HFFc6 (cell line): Measurements from ENCODE around the gene USP17L17. TPM values are rescaled to one million over a fixed set of nuclear protein-coding genes. Genes with fewer than 3 reads are reported as not detected.
A peak's percentile ranks its signal among the peaks of the same experiment; 100 is the strongest.
"Not testable (repeated sequence)": the region's sequence is repeated elsewhere in the genome, so short reads cannot be mapped to it uniquely, and the experiment has no call there.

Experiments used
- DNase-seq: peaks from one replicate; pipeline ENCODE4 v3.0.0-alpha.2; 2018
- H3K27ac Mint-ChIP-seq: 2 replicates; pipeline ENCODE4 v1.8.0; 2020; ENCODE audit warnings: mild to moderate bottlenecking, mixed read lengths
- H3K27me3 Mint-ChIP-seq: 2 replicates; pipeline ENCODE4 v1.8.0; 2021; ENCODE audit warnings: mild to moderate bottlenecking, moderate library complexity, mixed read lengths; ENCODE audit not compliant: insufficient read depth
- H3K36me3 Mint-ChIP-seq: 2 replicates; pipeline ENCODE4 v1.8.0; 2021; ENCODE audit warnings: low read depth, mixed read lengths
- H3K4me1 Mint-ChIP-seq: 2 replicates; pipeline ENCODE4 v1.8.0; 2020; ENCODE audit warnings: low read depth, mixed read lengths
- H3K4me3 Mint-ChIP-seq: 2 replicates; pipeline ENCODE4 v1.8.0; 2020; ENCODE audit warnings: mild to moderate bottlenecking, moderate library complexity, mixed read lengths
- H3K9me3 Mint-ChIP-seq: 2 replicates; pipeline ENCODE4 v1.8.0; 2020; ENCODE audit warnings: mild to moderate bottlenecking, mixed read lengths
- long read RNA-seq: library from polyadenylated mRNA; unstranded; transcript quantifications from one replicate; pipeline ENCODE4 v2.0.0, GENCODE V29; 2019
- total RNA-seq, 6 experiments: library from RNA; stranded (reverse); fragmentation: NEBNext Ultra II Directional; extraction: Animal tissue kit (Norgen Biotek cat#: 25700); gene quantifications; 2 replicates in 1 of 6; 3 replicates in 5 of 6; pipeline ENCODE4 v1.2.3, GENCODE V29; 2021

Gene USP17L17, protein sequence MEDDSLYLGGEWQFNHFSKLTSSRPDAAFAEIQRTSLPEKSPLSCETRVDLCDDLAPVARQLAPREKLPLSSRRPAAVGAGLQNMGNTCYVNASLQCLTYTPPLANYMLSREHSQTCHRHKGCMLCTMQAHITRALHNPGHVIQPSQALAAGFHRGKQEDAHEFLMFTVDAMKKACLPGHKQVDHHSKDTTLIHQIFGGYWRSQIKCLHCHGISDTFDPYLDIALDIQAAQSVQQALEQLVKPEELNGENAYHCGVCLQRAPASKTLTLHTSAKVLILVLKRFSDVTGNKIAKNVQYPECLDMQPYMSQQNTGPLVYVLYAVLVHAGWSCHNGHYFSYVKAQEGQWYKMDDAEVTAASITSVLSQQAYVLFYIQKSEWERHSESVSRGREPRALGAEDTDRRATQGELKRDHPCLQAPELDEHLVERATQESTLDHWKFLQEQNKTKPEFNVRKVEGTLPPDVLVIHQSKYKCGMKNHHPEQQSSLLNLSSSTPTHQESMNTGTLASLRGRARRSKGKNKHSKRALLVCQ
- total RNA-seq: not detected
- long read RNA-seq: 0 reads

DNA sequence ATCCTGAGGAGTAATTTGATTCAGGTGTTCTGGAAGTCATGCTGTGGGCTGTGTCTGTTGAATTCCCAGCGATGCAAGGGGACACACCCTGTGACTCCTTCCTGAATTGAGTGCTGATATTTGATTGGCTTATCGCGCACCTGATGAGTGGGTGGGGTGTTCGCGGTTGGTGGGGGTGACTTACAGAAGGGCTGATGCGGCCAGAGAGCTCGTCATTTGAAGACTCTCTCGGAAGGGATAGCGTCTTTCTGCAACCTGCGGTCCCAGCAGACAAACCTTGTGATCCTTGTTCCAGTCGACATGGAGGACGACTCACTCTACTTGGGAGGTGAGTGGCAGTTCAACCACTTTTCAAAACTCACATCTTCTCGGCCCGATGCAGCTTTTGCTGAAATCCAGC lies at the start of gene USP17L17:
TSS of gene USP17L17 (plus strand) at position 301 of the 400 bp plus-strand sequence. CDS start at position 301, 0 bp downstream.
- not testable (repeated sequence) for H3K27ac Mint-ChIP-seq, DNase-seq, H3K9me3 Mint-ChIP-seq, H3K4me3 Mint-ChIP-seq, H3K4me1 Mint-ChIP-seq, H3K27me3 Mint-ChIP-seq, H3K36me3 Mint-ChIP-seq

DNA sequence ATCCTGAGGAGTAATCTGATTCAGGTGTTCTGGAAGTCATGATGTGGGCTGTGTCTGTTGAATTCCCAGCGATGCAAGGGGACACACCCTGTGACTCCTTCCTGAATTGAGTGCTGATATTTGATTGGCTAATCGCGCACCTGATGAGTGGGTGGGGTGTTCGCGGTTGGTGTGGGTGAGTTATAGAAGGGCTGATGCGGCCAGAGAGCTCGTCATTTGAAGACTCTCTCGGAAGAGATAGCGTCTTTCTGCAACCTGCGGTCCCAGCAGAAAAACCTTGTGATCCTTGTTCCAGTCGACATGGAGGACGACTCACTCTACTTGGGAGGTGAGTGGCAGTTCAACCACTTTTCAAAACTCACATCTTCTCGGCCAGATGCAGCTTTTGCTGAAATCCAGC lies 33.3 kb upstream of the USP17L17 start, which contains the start of gene USP17L10:
TSS of gene USP17L10 (plus strand) at position 301 of the 400 bp plus-strand sequence. CDS start at position 301, 0 bp downstream.
- not testable (repeated sequence) for H3K4me3 Mint-ChIP-seq, H3K4me1 Mint-ChIP-seq, H3K9me3 Mint-ChIP-seq, H3K27ac Mint-ChIP-seq, H3K36me3 Mint-ChIP-seq, H3K27me3 Mint-ChIP-seq, DNase-seq

DNA sequence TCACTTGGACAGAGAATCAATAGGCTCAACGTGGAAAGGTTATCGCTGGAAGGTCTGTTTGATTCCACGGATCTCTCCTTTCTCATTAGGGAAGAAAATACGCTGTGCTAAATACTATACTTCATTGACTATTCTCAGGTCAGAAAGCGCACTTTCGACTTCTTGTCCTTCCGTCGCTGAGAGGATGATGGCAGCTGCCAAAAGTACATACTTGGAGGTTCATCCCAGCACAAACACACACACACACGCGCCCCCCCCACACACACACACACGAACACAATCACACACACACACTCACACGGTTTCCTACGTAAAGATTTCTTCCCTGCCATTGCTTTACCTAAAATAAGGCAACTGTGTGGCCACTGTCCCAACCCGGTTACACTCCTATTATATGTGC lies 29.0 kb upstream of the USP17L17 start:
- not testable (repeated sequence) for H3K9me3 Mint-ChIP-seq, H3K27ac Mint-ChIP-seq, H3K4me3 Mint-ChIP-seq

DNA sequence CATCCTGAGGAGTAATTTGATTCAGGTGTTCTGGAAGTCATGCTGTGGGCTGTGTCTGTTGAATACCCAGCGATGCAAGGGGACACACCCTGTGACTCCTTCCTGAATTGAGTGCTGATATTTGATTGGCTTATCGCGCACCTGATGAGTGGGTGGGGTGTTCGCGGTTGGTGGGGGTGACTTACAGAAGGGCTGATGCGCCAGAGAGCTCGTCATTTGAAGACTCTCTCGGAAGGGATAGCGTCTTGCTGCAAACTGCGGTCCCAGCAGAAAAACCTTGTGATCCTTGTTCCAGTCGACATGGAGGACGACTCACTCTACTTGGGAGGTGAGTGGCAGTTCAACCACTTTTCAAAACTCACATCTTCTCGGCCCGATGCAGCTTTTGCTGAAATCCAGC lies 28.6 kb upstream of the USP17L17 start, which contains the start of gene USP17L11:
TSS of gene USP17L11 (plus strand) at position 301 of the 400 bp plus-strand sequence. CDS start at position 301, 0 bp downstream.
- H3K36me3 Mint-ChIP-seq, DNase-seq, H3K4me1 Mint-ChIP-seq, H3K27ac Mint-ChIP-seq, H3K4me3 Mint-ChIP-seq, H3K27me3 Mint-ChIP-seq, H3K9me3 Mint-ChIP-seq: not testable (repeated sequence)

More for the DNA sequence above, 29.0 kb upstream of the USP17L17 start:
- H3K36me3 Mint-ChIP-seq, H3K27me3 Mint-ChIP-seq, H3K4me1 Mint-ChIP-seq: not testable (repeated sequence)
- peak; percentile 0 for DNase-seq

DNA sequence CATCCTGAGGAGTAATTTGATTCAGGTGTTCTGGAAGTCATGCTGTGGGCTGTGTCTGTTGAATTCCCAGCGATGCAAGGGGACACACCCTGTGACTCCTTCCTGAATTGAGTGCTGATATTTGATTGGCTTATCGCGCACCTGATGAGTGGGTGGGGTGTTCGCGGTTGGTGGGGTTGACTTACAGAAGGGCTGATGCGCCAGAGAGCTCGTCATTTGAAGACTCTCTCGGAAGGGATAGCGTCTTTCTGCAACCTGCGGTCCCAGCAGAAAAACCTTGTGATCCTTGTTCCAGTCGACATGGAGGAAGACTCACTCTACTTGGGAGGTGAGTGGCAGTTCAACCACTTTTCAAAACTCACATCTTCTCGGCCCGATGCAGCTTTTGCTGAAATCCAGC lies 23.8 kb upstream of the USP17L17 start, which contains the start of gene USP17L12:
TSS of gene USP17L12 (plus strand) at position 301 of the 400 bp plus-strand sequence. CDS start at position 301, 0 bp downstream.
- not testable (repeated sequence) for H3K4me1 Mint-ChIP-seq, H3K36me3 Mint-ChIP-seq, DNase-seq, H3K27ac Mint-ChIP-seq, H3K9me3 Mint-ChIP-seq, H3K4me3 Mint-ChIP-seq, H3K27me3 Mint-ChIP-seq

DNA sequence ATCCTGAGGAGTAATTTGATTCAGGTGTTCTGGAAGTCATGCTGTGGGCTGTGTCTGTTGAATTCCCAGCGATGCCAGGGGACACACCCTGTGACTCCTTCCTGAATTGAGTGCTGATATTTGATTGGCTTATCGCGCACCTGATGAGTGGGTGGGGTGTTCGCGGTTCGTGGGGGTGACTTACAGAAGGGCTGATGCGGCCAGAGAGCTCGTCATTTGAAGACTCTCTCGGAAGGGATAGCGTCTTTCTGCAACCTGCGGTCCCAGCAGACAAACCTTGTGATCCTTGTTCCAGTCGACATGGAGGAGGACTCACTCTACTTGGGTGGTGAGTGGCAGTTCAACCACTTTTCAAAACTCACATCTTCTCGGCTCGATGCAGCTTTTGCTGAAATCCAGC lies 19.1 kb upstream of the USP17L17 start, which contains the start of gene USP17L13:
TSS of gene USP17L13 (plus strand) at position 301 of the 400 bp plus-strand sequence. CDS start at position 301, 0 bp downstream.
- H3K4me1 Mint-ChIP-seq, H3K27ac Mint-ChIP-seq, DNase-seq, H3K27me3 Mint-ChIP-seq, H3K9me3 Mint-ChIP-seq, H3K36me3 Mint-ChIP-seq, H3K4me3 Mint-ChIP-seq: not testable (repeated sequence)

DNA sequence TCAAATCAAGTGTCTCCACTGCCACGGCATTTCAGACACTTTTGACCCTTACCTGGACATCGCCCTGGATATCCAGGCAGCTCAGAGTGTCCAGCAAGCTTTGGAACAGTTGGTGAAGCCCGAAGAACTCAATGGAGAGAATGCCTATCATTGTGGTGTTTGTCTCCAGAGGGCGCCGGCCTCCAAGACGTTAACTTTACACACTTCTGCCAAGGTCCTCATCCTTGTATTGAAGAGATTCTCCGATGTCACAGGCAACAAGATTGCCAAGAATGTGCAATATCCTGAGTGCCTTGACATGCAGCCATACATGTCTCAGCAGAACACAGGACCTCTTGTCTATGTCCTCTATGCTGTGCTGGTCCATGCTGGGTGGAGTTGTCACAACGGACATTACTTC lies 13.4 kb upstream of the USP17L17 start:
- H3K4me1 Mint-ChIP-seq, H3K27me3 Mint-ChIP-seq, H3K4me3 Mint-ChIP-seq, H3K27ac Mint-ChIP-seq, H3K36me3 Mint-ChIP-seq, H3K9me3 Mint-ChIP-seq, DNase-seq: not testable (repeated sequence)

DNA sequence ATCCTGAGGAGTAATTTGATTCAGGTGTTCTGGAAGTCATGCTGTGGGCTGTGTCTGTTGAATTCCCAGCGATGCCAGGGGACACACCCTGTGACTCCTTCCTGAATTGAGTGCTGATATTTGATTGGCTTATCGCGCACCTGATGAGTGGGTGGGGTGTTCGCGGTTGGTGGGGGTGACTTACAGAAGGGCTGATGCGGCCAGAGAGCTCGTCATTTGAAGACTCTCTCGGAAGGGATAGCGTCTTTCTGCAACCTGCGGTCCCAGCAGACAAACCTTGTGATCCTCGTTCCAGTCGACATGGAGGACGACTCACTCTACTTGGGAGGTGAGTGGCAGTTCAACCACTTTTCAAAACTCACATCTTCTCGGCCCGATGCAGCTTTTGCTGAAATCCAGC lies 9.6 kb upstream of the USP17L17 start, which contains the start of gene USP17L15:
TSS of gene USP17L15 (plus strand) at position 301 of the 400 bp plus-strand sequence. CDS start at position 301, 0 bp downstream.
- not testable (repeated sequence) for H3K4me3 Mint-ChIP-seq, H3K4me1 Mint-ChIP-seq, H3K9me3 Mint-ChIP-seq, DNase-seq, H3K27ac Mint-ChIP-seq, H3K27me3 Mint-ChIP-seq, H3K36me3 Mint-ChIP-seq

DNA sequence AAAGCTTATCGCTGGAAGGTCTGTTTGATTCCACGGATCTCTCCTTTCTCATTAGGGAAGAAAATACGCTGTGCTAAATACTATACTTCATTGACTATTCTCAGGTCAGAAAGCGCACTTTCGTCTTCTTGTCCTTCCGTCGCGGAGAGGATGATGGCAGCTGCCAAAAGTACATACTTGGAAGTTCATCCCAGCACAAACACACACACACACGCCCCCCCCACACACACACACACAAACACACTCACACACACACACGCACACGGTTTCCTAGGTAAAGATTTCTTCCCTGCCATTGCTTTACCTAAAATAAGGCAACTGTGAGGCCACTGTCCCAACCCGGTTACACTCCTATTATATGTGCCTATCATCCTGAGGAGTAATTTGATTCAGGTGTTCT lies 5.2 kb upstream of the USP17L17 start:
- H3K9me3 Mint-ChIP-seq, H3K27ac Mint-ChIP-seq, H3K27me3 Mint-ChIP-seq, H3K4me3 Mint-ChIP-seq, H3K36me3 Mint-ChIP-seq, DNase-seq, H3K4me1 Mint-ChIP-seq: not testable (repeated sequence)

DNA sequence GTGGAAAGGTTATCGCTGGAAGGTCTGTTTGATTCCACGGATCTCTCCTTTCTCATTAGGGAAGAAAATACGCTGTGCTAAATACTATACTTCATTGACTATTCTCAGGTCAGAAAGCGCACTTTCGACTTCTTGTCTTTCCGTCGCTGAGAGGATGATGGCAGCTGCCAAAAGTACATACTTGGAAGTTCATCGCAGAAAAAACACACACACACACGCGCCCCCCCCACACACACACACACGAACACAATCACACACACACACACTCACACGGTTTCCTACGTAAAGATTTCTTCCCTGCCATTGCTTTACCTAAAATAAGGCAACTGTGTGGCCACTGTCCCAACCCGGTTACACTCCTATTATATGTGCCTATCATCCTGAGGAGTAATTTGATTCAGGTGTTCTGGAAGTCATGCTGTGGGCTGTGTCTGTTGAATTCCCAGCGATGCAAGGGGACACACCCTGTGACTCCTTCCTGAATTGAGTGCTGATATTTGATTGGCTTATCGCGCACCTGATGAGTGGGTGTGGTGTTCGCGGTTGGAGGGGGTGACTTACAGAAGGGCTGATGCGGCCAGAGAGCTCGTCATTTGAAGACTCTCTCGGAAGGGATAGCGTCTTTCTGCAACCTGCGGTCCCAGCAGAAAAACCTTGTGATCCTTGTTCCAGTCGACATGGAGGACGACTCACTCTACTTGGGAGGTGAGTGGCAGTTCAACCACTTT lies 4.4 kb downstream of the USP17L17 start, which contains the start of gene USP17L18:
TSS of gene USP17L18 (plus strand) at position 678 of the 728 bp plus-strand sequence. CDS start at position 678, 0 bp downstream.
- not testable (repeated sequence) for H3K36me3 Mint-ChIP-seq, H3K4me1 Mint-ChIP-seq, H3K27me3 Mint-ChIP-seq, H3K9me3 Mint-ChIP-seq, H3K4me3 Mint-ChIP-seq, H3K27ac Mint-ChIP-seq
- DNase-seq: peak; percentile 23

DNA sequence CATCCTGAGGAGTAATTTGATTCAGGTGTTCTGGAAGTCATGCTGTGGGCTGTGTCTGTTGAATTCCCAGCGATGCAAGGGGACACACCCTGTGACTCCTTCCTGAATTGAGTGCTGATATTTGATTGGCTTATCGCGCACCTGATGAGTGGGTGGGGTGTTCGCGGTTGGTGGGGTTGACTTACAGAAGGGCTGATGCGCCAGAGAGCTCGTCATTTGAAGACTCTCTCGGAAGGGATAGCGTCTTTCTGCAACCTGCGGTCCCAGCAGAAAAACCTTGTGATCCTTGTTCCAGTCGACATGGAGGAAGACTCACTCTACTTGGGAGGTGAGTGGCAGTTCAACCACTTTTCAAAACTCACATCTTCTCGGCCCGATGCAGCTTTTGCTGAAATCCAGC lies 9.4 kb downstream of the USP17L17 start, which contains the start of gene USP17L19:
TSS of gene USP17L19 (plus strand) at position 301 of the 400 bp plus-strand sequence. CDS start at position 301, 0 bp downstream.
- not testable (repeated sequence) for DNase-seq, H3K27me3 Mint-ChIP-seq, H3K27ac Mint-ChIP-seq, H3K9me3 Mint-ChIP-seq, H3K36me3 Mint-ChIP-seq, H3K4me1 Mint-ChIP-seq, H3K4me3 Mint-ChIP-seq

DNA sequence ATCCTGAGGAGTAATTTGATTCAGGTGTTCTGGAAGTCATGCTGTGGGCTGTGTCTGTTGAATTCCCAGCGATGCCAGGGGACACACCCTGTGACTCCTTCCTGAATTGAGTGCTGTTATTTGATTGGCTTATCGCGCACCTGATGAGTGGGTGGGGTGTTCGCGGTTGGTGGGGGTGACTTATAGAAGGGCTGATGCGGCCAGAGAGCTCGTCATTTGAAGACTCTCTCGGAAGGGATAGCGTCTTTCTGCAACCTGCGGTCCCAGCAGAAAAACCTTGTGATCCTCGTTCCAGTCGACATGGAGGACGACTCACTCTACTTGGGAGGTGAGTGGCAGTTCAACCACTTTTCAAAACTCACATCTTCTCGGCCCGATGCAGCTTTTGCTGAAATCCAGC lies 14.1 kb downstream of the USP17L17 start, which contains the start of gene USP17L20:
TSS of gene USP17L20 (plus strand) at position 301 of the 400 bp plus-strand sequence. CDS start at position 301, 0 bp downstream.
- not testable (repeated sequence) for DNase-seq, H3K27ac Mint-ChIP-seq, H3K4me3 Mint-ChIP-seq, H3K27me3 Mint-ChIP-seq, H3K36me3 Mint-ChIP-seq, H3K9me3 Mint-ChIP-seq, H3K4me1 Mint-ChIP-seq

DNA sequence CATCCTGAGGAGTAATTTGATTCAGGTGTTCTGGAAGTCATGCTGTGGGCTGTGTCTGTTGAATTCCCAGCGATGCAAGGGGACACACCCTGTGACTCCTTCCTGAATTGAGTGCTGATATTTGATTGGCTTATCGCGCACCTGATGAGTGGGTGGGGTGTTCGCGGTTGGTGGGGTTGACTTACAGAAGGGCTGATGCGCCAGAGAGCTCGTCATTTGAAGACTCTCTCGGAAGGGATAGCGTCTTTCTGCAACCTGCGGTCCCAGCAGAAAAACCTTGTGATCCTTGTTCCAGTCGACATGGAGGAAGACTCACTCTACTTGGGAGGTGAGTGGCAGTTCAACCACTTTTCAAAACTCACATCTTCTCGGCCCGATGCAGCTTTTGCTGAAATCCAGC lies 18.9 kb downstream of the USP17L17 start, which contains the start of gene USP17L21:
TSS of gene USP17L21 (plus strand) at position 301 of the 400 bp plus-strand sequence. CDS start at position 301, 0 bp downstream.
- H3K4me3 Mint-ChIP-seq, H3K9me3 Mint-ChIP-seq, H3K36me3 Mint-ChIP-seq, H3K4me1 Mint-ChIP-seq, H3K27me3 Mint-ChIP-seq, DNase-seq, H3K27ac Mint-ChIP-seq: not testable (repeated sequence)
